ENCODE results near the gene ARHGAP1. TPM values are rescaled to one million over a fixed set of nuclear protein-coding genes. Genes with fewer than 3 reads are reported as not detected.

The ARHGAP1 gene
- total RNA-seq, 1 experiment from 2014 or later, result 31.0 TPM

DNA sequence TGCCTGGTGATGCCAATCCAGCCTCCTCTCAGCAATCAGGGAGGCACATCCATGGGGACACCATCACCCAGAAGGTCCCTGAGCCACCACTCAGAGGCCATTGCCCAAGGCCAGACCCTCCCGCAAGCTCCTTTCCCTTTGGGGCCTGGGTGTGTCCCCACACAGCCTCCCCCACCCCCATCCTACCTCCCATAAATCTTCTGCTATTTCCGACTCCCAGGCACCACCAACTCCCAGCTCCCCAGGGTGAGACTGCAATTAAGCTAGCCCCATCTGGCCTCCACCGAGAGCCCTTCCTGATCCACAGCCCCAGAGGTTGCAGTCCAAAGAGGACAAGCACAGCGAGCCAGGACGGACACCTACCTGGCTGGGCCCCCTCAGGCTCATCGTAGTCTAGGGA, 6.3 kb downstream of the ARHGAP1 start:
- DNase-seq (ENCODE audit: low read depth), result no peak

DNA sequence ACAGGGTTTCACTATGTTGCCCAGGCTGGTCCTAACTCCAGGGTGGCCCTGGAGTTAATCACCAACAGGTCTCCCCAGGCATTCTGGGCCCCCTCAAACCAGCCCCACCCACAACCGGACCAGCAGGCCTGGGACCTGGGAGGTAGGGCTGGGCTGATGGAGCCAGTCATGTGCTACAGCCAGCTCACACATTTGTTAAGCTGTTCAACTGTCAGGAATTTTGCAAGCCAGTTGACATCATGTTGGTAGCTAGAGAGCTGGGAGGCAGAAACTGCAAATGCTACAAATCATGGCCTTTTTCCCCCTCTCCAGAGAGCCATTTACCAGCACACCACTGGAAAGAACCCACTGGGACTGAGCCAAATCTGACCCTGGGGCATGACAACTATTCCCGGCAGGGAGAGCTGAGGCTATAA, 6.8 kb downstream of the ARHGAP1 start:
- no peak for DNase-seq (ENCODE audit: low read depth)

- DNase-seq (ENCODE audit: low read depth), result no peak
Observed at GRCh38 chr11:46692450-46692849, 8.0 kb downstream of the ARHGAP1 start.

GRCh38 chr11:46690702-46691101, 9.7 kb downstream of the ARHGAP1 start:
- no peak for DNase-seq (ENCODE audit: low read depth)

GRCh38 chr11:46686886-46687795, 13.3 kb downstream of the ARHGAP1 start:
- peak; percentile 71 for DNase-seq (ENCODE audit: low read depth)

- DNase-seq (ENCODE audit: low read depth), result no peak
Observed at GRCh38 chr11:46684367-46684766, 16.1 kb downstream of the ARHGAP1 start.

DNA sequence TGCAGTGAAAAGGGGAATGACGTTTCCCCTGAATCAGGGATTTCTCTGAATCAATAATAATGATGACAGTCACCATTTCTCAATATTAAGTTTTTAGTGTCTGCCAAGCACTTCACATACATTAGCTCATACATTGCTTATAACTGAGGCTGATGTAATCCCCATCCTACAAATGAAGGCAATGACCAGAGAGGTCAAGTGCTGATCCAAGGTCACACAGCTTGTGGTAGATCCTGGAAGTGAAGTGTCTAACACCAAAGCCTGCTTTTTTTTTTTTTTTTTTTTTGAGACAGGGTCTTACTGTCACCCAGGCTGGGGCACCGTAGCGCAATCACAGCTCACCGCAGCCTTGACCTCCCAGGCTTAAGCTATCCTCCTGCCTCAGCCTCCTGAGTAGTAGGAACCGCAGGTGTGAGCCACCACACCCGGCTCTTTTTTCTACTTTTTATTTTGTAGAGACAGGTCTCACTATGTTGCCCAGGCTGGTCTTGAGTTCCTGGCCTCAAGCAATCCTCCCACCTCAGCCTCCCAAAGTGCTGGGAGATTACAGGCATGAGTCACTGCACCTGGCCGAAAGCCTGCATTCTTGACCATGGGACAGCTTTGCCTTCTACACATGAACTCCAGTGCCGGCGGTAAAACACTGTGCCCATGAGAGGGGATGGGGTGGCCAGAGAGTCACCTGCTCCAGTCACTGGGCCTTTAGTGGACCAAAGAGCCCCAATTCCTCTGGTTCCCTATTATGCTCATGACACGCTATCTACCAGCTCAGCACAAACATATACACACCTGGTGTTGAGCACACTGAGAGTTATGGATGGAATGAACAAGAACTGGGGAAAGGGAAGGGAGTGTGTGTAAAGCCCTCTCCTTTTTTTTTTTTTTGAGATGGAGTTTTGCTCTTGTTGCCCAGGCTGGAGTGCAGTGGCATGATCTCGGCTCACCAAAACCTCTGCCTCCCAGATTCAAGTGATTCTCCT, 17.4 kb downstream of the ARHGAP1 start:
- no peak for DNase-seq (ENCODE audit: low read depth)

DNA sequence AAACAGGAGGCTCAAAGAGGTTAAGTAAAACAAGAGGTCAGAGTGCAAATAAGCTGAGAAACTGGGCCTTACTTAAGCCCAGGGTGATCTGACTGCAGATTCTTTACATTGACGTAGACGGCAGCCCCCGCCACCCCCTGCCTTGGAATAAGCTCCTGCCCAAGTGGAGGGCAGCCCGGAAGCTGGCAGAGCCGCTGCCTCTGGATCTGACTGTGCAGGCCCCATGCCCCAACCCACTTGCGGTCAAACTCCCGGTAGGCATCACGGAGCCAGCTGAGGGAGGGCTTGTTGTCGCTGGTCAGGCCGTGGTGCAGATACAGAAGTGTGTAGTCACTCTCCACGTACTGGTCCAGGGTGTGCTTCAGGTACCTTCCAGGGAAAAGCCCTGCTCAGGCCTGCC, 18.6 kb downstream of the ARHGAP1 start:
- DNase-seq (ENCODE audit: low read depth), result no peak

- no peak for DNase-seq (ENCODE audit: low read depth)
Observed at GRCh38 chr11:46680815-46681214, 19.6 kb downstream of the ARHGAP1 start.

DNA sequence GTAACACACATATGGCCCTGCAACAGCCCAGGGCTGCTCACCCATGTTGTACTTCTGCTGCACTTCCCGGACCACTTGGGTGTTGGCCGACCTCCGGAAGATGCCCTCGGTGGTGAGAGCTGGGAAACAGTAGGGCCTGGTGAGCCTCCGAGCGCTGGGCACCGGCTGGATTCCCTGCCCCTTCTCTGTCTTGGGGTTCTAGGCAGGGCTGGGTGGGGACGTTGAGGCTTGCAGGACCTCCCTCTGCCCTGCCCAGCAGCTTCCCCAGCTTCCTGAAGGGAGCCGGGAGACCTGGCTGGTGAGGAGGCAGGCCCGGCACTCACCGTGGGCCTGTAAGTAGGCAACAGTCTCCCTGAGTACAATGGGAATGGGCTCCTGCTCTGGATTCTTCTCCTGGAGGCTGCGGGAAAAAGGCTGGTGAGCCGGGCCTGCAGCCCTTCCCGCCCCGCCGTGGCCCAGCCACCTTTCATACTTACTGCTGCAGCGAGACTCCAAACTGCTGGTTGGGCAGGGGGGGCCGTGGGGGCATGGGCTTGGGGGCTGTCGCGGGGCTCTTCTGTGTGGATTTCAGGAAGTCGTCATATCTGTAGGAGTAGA, 20.2 kb downstream of the ARHGAP1 start:
- no peak for DNase-seq (ENCODE audit: low read depth)

- no peak for DNase-seq (ENCODE audit: low read depth)
Observed at GRCh38 chr11:46679241-46680163, 20.9 kb downstream of the ARHGAP1 start.

GRCh38 chr11:46678741-46679130, 21.7 kb downstream of the ARHGAP1 start:
- DNase-seq (ENCODE audit: low read depth), result no peak

DNA sequence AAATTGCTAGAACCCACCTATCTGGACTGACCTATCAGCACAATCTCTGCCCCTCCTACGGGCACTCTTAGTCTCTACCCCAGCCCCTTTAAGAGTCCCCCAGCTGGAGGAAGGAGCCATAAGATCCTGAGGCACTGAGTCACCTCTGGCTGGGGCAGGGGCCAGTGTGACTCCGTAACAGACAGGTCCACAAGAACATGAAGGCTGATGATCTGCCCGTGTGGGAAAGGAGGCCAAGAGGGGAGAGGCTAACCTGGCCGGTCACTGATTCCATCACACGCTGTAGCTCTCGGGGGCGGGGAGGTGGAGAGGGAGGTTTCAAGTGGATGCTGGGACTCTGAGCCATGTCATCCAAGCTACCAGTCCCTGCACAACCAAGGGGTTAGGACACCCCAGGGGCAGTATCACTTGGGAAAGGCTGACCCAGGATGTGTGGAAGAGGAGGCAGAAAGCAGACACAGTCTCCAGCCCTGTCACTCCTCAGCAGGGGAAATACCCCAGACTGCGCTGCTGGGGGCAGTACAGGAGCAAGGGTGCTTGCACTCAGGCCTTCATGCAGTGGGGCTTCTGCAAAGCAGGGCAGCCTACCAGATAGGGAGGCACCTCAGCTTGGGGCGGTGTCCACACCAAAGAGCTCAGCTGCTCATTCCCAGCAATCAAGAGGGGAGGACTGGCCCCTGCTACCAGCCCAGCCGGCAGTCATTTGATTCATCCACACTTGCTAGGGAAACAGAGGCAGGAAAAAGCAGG, 22.3 kb downstream of the ARHGAP1 start:
- no peak for DNase-seq (ENCODE audit: low read depth)

DNA sequence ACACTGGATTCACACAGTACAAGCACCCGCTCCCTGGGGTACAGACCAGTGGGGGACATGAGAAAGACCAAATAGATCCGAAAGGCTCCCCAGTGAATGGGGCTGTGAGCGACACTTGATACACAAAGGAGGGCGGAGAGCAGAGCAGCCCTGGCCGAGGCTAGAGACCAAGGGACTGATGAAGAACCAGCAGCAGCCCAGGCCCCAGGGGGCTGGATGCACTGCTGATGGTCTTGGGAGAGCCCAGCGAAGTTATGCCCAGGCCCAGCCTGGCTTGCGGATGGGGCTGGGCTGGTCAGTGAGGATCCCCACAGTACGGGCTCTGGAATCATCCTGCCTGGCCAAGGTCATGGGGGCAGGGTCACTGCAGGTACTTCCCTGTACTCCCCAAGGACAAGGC, 23.2 kb downstream of the ARHGAP1 start:
- no peak for DNase-seq (ENCODE audit: low read depth)

DNA sequence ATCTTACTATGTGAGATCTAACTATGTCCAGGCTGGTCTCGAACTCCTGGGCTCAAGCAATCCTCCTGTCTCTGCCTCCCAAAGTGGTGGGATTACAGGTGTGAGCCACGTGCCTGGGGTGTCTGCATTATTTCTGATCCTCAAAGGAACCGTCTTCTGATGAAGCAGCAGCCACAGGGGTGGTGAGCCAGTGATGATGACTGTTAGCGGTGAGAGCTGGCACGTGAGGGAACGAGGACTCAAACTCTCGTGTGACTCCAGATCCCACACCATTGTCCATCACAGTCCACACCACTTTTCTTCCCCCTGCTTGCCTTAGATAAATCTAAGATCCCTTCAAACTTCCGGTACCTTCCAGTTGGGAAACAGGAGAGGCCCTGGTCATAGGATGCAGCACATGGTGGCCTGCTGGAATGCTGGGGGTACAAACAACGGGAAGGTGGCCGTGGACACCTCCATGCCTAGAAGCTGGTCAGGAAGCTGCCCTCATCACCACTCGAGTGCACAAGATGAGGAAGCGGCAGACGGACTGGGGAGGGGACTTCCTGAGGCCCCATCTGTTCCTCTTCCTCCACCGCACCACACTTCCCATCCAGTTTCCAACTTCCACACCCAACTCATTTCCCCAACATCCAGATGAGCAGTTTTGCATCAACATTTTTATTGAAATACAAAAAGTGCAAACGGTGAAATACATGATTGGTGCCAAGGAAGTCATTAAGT, 23.8 kb downstream of the ARHGAP1 start:
- no peak for DNase-seq (ENCODE audit: low read depth)

DNA sequence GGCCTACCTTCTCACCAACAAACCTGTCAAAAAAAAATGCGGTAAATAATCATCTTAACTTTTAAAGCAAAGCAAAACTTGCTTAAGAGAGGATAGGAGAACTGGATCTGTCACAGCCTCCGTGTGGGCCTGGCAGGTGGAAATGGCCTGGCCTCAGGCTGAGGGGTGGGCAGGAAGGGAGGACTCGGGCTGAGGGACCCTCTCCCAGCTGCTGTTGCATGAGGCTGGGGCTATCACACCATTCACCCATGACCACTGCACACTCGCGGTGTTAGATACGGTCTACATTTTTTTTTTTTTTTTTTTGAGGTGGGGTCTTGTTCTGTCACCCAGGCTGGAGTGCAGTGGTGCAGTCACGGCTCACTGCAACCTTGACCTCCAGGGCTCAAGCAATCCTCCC, 24.5 kb downstream of the ARHGAP1 start:
- no peak for DNase-seq (ENCODE audit: low read depth)

- DNase-seq (ENCODE audit: low read depth), result peak; percentile 89
Observed at GRCh38 chr11:46675288-46675851, 25.0 kb downstream of the ARHGAP1 start.

- DNase-seq (ENCODE audit: low read depth), result peak; percentile 93
Observed at GRCh38 chr11:46674463-46675287, 25.7 kb downstream of the ARHGAP1 start.
